ENCODE results near the gene RNF157.

- TF ChIP-seq CTCF (IDR thresholded peaks at IDR 0.05; ENCODE audit: low read length) (no peak), EZH2 (optimal IDR thresholded peaks at IDR 0.05; ENCODE audit: low read depth, low read length) (no peak), EZH2phosphoT487 (IDR thresholded peaks at IDR 0.05; ENCODE audit: low read length) (no peak)
Measured at GRCh38 chr17:76273445-76274111, 33.3 kb upstream of the RNF157 start.

Measured in MM.1S (cell line).